NCI-H345 treated with DMSO at 0.1 percent for 48 hours (cell line): ENCODE data around the gene CDC42BPB.

Experiments
- DNase-seq: peaks from one replicate; lab custom pipeline; 2025; ENCODE audit not compliant: unreplicated experiment; lab: John Stamatoyannopoulos, UW

The CDC42BPB gene

GRCh38 chr14:102885737-102886447, 171.5 kb downstream of the CDC42BPB start:
- no peak for DNase-seq

- no peak for DNase-seq
These were observed 173.8 kb downstream of the CDC42BPB start for GRCh38 chr14:102883554-102883953.

- no peak for DNase-seq
These were observed 174.2 kb downstream of the CDC42BPB start for GRCh38 chr14:102883089-102883541.
